Stimulated activated CD8-positive, alpha-beta memory T cell treated with anti-CD3 and anti-CD28 coated beads, Interleukin-2, amount 100 ng/mL, for 1 hour (primary cell): ENCODE measurements around the gene SGCB.

Experiments used
- DNase-seq, 2 donors: peaks; one replicate each; pipeline ENCODE4 v3.0.0-alpha.2; 2020; ENCODE audit warnings: low read depth in 2 of 2

The SGCB gene

DNA sequence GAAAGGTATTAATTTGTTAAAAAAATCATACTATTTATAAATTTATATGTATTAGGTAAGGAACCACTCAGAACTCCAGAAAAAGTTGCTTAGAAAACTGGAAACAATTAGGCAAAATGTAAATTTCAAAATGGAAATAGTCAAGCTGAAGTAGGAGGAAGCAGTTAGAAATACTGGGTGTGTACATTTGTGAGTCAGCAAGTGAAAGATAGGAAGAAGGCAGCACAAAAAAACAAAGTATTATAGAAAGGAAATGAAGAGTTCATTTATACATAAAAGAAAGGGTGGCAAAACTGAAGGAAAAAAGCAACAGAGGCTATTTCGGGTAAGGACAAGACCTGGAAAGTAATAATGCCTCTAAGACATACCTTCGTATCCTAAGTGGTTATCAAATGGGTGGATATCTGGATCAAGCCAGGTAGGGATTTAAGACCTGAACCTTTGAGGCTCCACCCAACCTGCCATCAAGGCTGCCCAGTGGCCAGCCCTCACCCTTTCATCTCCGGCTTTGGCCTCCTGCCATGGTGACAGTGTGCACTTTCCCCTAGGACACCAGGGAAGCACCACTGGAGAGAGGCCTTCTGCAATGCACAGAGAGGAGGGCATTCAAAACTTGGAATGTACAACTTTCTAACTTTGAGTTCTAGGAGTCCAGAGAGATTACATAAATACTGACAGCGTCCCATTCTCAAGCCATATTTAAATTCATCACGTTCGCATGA, 18.0 kb downstream of the SGCB start, which contains the start of gene LRRC66:
Gene LRRC66, minus strand, starts transcription at position 428 of the 722 bp plus-strand sequence. CDS start 2,750 bp downstream, outside the sequence.
- DNase-seq, result no peak

DNA sequence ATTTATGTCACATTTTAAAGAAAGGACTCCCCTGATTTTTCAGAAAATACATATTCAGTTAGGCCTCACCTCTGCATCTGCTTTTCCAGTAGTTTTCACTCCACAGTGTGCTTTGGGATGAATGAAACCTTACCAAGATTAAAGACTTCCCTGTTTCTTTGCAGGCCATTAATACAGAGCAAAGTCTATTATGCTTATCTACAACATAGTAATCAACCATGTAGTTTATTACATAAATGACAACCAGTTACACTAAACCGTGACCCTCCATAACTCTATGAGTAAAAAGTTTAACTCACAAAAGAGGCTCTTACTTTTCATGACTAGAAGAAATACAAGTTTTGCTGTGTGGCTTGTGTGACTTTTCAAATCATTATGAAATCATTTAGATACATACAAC, 20.3 kb downstream of the SGCB start:
- no peak for DNase-seq

DNA sequence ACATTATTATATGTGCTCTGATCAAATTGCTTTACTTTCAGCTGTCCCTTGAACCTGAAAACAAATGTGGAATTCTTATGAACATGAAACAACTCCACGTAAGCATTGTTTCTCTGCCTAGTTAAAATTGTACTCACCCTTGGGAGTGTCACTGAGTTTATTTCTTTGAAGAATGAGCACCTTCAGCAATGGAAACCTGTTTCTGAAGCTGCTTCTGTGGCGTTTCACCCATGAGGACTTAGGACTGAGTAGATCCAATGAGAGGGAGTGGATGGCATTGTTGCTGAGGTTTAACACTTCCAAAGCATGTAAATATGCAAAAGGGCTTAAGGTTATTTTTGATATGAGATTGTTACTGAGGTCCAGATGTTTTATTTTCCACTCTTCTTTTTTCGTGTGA, 21.1 kb downstream of the SGCB start:
- no peak for DNase-seq

DNA sequence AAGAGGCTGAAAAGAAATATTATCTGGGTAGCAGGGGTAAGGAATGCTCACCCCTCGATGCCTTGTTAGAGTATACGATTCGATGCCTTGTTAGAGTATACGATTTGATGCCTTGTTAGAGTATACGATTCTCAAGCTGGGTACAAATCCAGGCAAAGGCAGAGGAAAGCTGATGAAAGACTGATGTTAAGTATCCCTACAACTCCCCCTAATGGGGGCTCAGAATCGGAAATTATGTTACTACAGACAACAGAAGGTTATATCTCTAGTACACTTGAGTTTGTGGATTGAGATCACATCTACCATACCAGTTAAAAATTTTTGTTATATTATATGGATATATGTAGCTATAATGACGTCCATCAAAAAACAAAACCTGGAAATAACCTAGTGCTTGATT, 22.7 kb downstream of the SGCB start:
- DNase-seq, result no peak

DNA sequence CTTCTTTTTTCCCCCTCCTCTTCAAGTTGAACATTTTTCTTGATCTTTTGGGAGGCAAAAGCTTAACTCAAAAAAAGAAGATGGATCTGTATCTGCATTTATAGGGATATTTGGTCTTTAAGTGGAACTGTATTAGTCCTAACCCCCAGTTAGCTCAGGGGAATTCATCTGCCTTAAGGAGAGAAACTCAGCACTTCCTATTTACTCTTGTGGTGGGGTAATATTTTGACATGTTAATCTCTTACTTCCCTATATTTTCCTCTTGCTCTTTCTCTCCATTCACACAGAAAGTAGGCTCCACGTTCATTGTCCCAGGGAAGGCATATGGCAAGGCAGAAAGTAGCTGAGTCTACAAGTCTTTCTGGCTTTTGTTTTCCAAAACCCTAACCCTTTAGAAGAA, 23.2 kb downstream of the SGCB start:
- DNase-seq, result no peak

DNA sequence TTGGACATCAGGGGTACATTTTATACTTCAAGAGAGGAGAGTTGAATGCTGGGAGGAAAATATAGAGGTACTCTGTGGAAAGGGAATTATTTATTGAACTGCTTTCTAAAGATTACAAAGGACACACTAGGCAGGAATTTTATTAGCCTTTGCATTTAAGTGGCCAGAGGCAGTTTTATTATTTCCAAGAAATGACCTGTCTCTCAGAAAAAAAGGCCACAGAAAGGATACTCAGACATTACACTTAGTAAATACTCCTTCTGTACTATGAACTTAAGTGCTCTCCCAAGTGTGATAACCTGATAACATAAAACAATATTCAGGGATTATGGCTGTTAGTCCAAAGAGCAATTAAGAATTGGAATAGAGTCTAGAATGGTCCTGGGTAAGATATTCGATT, 25.4 kb downstream of the SGCB start:
- no peak for DNase-seq

DNA sequence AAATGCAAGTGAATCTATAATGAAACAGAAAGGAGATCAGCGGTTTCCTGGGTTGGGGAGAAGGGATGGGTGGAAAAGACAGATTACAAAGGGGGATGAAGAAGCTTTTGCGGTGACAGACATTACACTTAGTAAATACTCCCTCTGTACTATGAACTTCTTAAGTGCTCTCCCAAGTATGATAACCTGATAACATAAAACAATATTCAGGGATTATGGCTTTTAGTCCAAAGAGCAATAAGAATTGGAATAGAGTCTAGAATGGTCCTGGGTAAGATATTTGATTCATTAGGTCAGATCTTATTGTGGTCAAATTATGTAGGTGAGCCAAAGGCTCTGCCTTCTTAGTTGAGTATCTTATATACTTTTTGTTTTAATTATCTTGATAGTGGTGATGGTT, 27.1 kb downstream of the SGCB start:
- DNase-seq, result no peak

DNA sequence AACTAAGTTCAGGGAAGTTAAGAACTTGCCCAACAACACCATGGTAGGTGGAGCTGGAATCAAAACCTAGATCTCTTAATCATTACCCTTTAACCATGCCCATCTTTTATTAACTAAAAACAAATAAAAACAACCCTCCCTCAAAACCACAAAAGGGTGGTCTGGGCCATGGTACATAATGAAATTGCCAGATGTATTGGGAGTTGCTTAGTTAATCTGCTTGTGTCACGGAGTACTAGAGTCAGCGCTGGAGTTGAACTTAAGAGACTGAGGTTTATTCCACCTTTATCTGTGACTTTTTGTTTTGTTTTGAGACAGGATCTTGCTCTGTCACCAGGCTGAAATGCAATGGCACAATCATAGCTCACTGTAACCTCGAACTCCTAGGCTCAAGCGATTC, 31.2 kb downstream of the SGCB start:
- no peak for DNase-seq

DNA sequence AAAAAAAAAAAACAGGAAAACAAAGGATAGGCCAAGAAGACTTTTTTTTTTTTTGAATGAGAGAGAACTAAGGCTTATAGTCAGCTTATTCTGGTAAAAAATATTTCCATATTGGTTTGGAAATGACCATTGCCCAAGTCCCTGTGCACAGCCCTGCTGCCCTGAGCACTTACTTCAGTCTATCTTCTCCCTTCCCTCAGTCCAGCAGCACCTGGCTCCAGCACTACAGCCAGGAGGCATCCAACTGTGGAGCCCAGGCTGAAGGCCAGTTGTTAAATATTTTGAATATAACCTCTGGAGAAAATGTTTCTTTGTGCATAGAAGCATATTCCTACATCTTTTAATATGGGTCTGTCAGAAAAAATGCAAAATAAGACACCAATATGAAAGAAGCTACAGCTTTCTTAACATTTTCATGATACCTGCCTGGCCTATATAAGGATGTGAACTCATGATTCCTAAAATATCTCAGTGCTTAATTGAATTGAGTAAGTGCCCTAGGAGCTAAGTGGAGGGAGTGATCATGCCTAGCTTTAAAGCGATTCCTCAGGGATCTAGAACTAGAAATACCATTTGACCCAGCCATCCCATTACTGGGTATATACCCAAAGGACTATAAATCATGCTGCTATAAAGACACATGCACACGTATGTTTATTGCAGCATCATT, 32.4 kb downstream of the SGCB start:
- DNase-seq, result no peak

DNA sequence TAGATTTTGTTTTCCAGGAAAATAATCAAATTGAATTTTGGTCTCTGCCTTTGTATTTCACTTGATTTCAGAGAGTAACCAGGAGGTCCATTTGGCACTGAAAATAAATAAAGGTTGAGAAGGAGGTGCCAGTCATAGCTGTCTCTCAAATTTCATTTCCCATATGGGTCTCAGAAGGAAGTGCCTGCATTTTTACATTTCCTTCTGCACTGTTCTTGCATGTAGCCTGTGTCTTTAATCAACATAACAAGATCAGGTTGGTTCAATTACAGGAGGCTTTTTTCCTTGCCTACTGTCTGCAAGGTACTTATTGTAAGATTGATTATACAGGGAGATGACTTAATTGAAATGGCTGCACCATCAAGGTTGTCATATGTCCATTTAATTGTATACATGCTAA, 33.7 kb downstream of the SGCB start:
- no peak for DNase-seq

DNA sequence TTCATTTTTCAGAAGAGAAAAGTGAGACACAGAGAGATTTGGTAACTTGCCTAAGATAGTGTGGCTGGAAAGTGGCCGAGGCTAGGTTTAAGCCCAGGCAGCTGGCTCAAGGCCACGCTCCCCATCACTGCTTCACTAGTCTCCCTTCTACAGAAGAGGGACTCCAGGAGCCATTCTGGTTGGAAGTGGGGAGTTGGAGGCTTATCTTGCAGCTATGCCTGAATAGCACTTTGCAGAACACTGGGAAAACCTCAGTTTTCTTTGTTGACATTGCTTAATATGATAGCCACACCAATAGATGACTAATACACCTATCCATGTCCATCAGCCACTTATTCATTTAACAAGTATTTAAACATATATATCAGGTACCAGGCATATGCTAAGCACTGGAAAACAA, 36.5 kb downstream of the SGCB start:
- no peak for DNase-seq

DNA sequence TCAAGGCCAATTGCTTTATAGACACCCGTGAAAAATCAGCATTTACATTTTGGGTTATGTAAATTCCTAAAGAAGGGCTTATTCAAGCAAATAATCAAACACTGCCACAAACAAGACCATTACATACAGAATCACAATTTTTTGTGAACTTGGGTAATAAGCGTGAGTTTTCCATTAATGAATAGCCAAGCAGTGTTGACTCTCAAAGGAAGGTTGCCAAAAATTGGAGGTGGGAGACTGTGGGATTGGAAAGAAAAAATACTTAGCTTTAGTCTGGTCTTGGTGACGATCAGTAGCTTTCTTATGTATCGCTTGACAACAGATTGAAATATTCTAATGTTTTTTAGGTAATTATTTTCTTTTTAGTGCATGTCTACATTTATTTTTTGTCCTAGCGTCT, 38.8 kb downstream of the SGCB start:
- no peak for DNase-seq

DNA sequence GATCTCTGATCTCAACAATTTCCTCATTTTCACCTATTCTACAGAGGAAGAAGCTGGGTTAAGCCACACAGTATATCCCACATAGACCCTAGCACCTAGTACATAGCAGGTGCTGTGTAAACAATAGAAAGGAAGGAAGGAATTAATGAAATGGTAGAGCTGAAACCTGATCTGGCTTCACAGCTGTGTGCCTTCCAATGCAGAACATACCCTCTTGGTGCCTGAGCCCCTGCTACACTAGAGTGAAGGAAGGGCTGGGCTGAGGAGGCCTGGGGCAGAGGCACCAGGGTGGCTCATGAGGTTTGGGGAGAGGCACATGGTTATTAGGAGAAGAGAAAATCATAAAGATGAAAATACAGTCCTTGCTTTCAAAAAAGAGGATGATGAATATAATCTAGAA, 39.3 kb downstream of the SGCB start:
- no peak for DNase-seq

DNA sequence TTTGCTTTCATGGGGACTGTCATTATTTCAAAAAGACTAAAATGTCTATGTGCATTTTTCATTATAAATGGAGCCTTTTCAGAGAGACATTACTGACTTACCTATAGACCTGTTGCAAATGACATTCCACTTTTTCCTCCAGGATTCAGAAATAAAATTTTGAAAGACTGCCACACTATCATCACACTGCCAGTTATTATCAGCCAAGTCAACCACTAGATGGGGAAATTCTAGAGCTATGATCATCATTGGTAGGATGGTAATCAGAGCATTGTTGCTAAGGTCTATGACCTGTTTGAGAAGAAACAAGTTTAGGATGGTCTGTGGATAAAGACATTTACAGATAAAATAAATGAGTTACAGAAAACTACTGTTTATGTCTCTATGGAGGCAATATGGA, 40.5 kb downstream of the SGCB start:
- DNase-seq, result no peak

DNA sequence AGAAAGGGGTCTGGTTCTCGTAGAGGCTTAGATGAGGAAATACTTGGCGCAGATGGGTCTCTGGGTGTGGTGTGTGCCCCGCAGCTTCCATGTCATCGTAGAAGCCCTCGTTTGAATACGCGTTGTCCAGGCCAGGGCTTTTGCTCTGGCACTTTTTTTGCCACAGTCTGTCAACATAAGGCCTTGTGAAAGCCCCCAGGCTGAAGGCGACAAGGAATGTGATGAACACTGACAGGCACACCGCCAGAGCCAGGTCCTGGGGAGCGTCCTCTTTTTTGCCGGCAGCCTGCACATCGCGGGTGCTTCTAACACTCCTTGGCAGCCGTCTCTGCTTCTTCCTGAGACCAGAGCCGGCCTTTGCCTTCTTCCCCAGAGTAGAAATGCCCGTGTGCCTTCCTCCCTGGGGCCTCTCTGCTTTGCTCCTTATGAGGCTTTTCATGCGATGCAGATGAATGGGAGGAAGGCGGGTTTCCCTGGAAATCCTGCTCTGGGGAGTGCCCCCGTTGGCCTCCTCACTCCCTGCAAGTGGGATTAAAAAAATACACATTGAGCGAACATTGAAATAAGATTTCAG, 42.4 kb downstream of the SGCB start:
- no peak for DNase-seq
